OCI-LY7 (cell line): Measurements from ENCODE around the gene CRELD1. TPM values are rescaled to one million over a fixed set of nuclear protein-coding genes. Genes with fewer than 3 reads are reported as not detected.
A peak's percentile ranks its signal among the peaks of the same experiment; 100 is the strongest.

ENCODE experiments used
- BruUV-seq: library from RNA; stranded (reverse); fragments of 400-500 nt; replicated peaks from 2 replicates; lab custom pipeline; 2021; lab: Mats Ljungman, UMichigan
- CTCF ChIA-PET: fragments of 300-600 bp; sonication (Branson Sonifier 250); formaldehyde crosslinking; loops from one replicate; lab custom pipeline; 2022; ENCODE audit warnings: antibody characterized with exemption; ENCODE audit not compliant: unreplicated experiment; lab: Charles Lee
- POLR2A ChIA-PET: fragments of 300-600 bp; sonication (Branson Sonifier 250); formaldehyde crosslinking; loops from one replicate; lab custom pipeline; 2022; ENCODE audit warnings: antibody characterized with exemption; lab: Charles Lee
- DNase-seq: peaks from one replicate; pipeline ENCODE4 v3.0.0-alpha.2; 2015; ENCODE audit warnings: low spot score
- H2AFZ ChIP-seq: fragments of 200-600 bp; sonication (generic), shearing (Covaris generic); 2 replicates; pipeline ENCODE4 v1.6.1; 2014; ENCODE audit warnings: mild to moderate bottlenecking, antibody characterized with exemption, low read length, moderate library complexity
- H3K27ac ChIP-seq: fragments of 200-600 bp; sonication (generic); 2 replicates; pipeline ENCODE4 v1.5.1; 2014; ENCODE audit warnings: mixed run types, low read depth, mild to moderate bottlenecking, moderate library complexity, low read length, inconsistent platforms; ENCODE audit not compliant: poor library complexity, severe bottlenecking
- H3K36me3 ChIP-seq: fragments of 200-600 bp; sonication (generic); 2 replicates; pipeline ENCODE4 v1.6.1; 2014; ENCODE audit warnings: mild to moderate bottlenecking, antibody characterized with exemption, low read length, moderate library complexity, mixed read lengths; ENCODE audit not compliant: insufficient read depth
- H3K4me1 ChIP-seq: fragments of 200-600 bp; sonication (generic); 2 replicates; pipeline ENCODE4 v1.5.1; 2014; ENCODE audit warnings: mild to moderate bottlenecking, low read length; ENCODE audit not compliant: insufficient read depth, poor library complexity, severe bottlenecking
- H3K4me2 ChIP-seq: fragments of 200-600 bp; sonication (generic); 2 replicates; pipeline ENCODE4 v1.6.1; 2014; ENCODE audit warnings: mild to moderate bottlenecking, low read length
- H3K4me3 ChIP-seq: fragments of 200-600 bp; sonication (generic); 2 replicates; pipeline ENCODE4 v1.5.1; 2014; ENCODE audit warnings: mild to moderate bottlenecking, low read depth, low read length; ENCODE audit not compliant: poor library complexity, severe bottlenecking
- H3K79me2 ChIP-seq: fragments of 200-600 bp; sonication (generic); 2 replicates; pipeline ENCODE4 v1.6.1; 2016; ENCODE audit warnings: low read depth, mild to moderate bottlenecking, low read length, moderate library complexity, mixed read lengths; ENCODE audit not compliant: insufficient read depth
- H3K9me2 ChIP-seq: fragments of 200-600 bp; sonication (generic); 2 replicates; pipeline ENCODE4 v1.6.1; 2016; ENCODE audit warnings: mild to moderate bottlenecking, low read length, mixed read lengths; ENCODE audit not compliant: insufficient read depth
- H3K9me3 ChIP-seq: fragments of 200-600 bp; sonication (generic); 2 replicates; pipeline ENCODE4 v1.6.1; 2014; ENCODE audit warnings: mild to moderate bottlenecking, mixed run types, low read length, mixed read lengths
- H4K20me1 ChIP-seq: fragments of 200-600 bp; sonication (generic); 2 replicates; pipeline ENCODE4 v1.6.1; 2014; ENCODE audit warnings: mild to moderate bottlenecking, antibody characterized with exemption, low read length, moderate library complexity, mixed read lengths; ENCODE audit not compliant: insufficient read depth
- EZH2phosphoT487 ChIP-seq: fragments of 200-600 bp; sonication (generic); IDR thresholded peaks from 2 replicates; pipeline ENCODE4 v1.6.1; 2018; ENCODE audit warnings: low read depth, borderline replicate concordance, mild to moderate bottlenecking, mixed run types, antibody characterized with exemption, low read length, moderate library complexity, mixed read lengths
- intact Hi-C: fragments of 100-400 bp; cut with micrococcal nuclease; formaldehyde crosslinking; loops from one replicate; pipeline ENCODE4 v1.10.0; 2022; ENCODE audit not compliant: unreplicated experiment
- total RNA-seq, 2 experiments: library from RNA; depleted of rRNA in 1 of 2; stranded (reverse); fragments of >200 nt in 1 of 2; shearing (Covaris generic) in 1 of 2; gene quantifications; 2 replicates each; pipeline ENCODE4 v1.2.3, GENCODE V29; 2014 to 2022
- TF ChIP-seq, protein P1 (sequence below): fragments of 200-600 bp; sonication (generic); conservative IDR thresholded peaks from 2 replicates; pipeline ENCODE4 v1.5.1; 2014; ENCODE audit warnings: mild to moderate bottlenecking, antibody characterized with exemption, low read length, moderate library complexity, mixed read lengths

The CRELD1 gene
- total RNA-seq, 2 experiments from 2014 or later = 20.9 to 23.4 TPM

GRCh38 chr3:9955611-9956352 is 22.1 kb downstream of the CRELD1 start:
- Histone ChIP-seq H3K36me3 (no peaks in the 10 kb centered on the region), H3K79me2 (no peaks in the 10 kb centered on the region), H3K4me1 (peaks cover 11% of the 10 kb centered on the region), H3K4me2 (no peak overlapping the region), H2AFZ (no peak overlapping the region), H3K9me2 (no peaks in the 10 kb centered on the region), H3K4me3 (no peak overlapping the region), H3K9me3 (no peaks in the 10 kb centered on the region), H3K27ac (no peak overlapping the region), H4K20me1 (no peaks in the 10 kb centered on the region)
- POLR2A ChIA-PET = no interaction called here
- intact Hi-C loops = no loop called here
- BruUV-seq = no TSS peak
- CTCF ChIA-PET = interaction anchor here (0.9 kb wide), 1 partner anchor 9 kb away, joined by 4 read pairs; no protein-coding TSS in a partner anchor
- TF ChIP-seq, protein P1, sequence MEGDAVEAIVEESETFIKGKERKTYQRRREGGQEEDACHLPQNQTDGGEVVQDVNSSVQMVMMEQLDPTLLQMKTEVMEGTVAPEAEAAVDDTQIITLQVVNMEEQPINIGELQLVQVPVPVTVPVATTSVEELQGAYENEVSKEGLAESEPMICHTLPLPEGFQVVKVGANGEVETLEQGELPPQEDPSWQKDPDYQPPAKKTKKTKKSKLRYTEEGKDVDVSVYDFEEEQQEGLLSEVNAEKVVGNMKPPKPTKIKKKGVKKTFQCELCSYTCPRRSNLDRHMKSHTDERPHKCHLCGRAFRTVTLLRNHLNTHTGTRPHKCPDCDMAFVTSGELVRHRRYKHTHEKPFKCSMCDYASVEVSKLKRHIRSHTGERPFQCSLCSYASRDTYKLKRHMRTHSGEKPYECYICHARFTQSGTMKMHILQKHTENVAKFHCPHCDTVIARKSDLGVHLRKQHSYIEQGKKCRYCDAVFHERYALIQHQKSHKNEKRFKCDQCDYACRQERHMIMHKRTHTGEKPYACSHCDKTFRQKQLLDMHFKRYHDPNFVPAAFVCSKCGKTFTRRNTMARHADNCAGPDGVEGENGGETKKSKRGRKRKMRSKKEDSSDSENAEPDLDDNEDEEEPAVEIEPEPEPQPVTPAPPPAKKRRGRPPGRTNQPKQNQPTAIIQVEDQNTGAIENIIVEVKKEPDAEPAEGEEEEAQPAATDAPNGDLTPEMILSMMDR = no peak
- no peak for TF ChIP-seq EZH2phosphoT487
- no peak for DNase-seq

GRCh38 chr3:9957214-9957613 is 23.6 kb downstream of the CRELD1 start:
- H2AFZ ChIP-seq = no peak overlapping the region
- H3K36me3 ChIP-seq = peaks cover 4% of the 10 kb centered on the region; the same call in 1 of the 2 replicates
- ChIA-PET POLR2A (no interaction called here), CTCF (no interaction called here)
- peak; percentile 16 for DNase-seq
- intact Hi-C loops = no loop called here
- no peak overlapping the region for H3K4me3 ChIP-seq
- H3K9me2 ChIP-seq = no peaks in the 10 kb centered on the region
- no peaks in the 10 kb centered on the region for H3K9me3 ChIP-seq
- no peak overlapping the region for H3K27ac ChIP-seq
- no peaks in the 10 kb centered on the region for H4K20me1 ChIP-seq
- no peaks in the 10 kb centered on the region for H3K4me1 ChIP-seq
- no peaks in the 10 kb centered on the region for H3K79me2 ChIP-seq
- TF ChIP-seq EZH2phosphoT487 = no peak
- TF ChIP-seq, protein P1 = peak; percentile 64
- BruUV-seq = no TSS peak
- no peak overlapping the region for H3K4me2 ChIP-seq
